Fibroblast of upper back skin (primary cell): ENCODE data around the gene FBXO21.
"Not testable (repeated sequence)": the region's sequence is repeated elsewhere in the genome, so short reads cannot be mapped to it uniquely, and the experiment has no call there.

ENCODE experiments used
- DNase-seq: peaks from one replicate; pipeline ENCODE4 v3.0.0-alpha.2; 2013

FBXO21 gene

GRCh38 chr12:117190210-117190781 is at the start of gene FBXO21:
FBXO21 (minus strand) TSS chr12:117190470; CDS start chr12:117190456, 14 bp downstream.
- peak; percentile 81 for DNase-seq

- peak; percentile 53 for DNase-seq
Observed at GRCh38 chr12:117236456-117237001, 46.3 kb upstream of the FBXO21 start.

DNA sequence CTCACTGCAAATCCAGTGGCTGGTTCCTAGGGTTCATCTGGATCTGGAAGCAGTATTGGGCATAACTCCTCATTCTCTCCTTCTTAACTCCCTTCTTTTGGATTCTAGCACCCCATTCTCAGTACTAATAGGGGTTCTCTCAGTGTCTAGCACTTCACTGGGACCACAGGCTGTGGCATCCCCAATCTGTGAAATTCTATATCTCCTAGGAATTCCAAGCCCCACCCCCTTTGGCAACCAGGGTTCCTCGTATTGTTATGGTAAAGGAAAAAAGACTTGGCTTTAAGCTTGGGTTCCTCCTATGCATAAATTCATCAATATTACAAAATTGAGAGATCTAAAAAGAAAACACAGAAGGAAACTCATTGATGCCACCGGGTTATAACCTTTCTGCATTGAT is 45.0 kb upstream of the FBXO21 start:
- DNase-seq, result no peak

DNA sequence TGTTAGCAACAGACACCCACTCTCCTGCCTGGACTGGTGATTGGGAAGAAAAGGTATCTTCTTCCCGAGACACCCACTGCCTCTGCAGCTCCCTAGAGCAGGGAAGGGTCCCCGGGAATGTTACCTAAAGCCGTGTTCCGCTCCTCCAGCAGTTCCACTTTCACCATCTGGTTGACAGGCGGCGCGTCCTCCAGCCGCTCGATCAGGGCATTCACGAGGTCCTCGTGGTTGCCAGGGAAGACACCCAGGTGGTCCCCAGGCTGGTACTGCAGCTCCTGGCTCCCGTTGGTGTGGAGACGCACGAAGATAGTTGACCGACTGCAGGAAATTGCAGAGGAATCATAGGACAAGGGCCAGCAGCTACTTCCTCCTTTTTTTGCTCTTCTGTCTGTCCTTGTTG is 44.2 kb upstream of the FBXO21 start:
- DNase-seq, result no peak

DNA sequence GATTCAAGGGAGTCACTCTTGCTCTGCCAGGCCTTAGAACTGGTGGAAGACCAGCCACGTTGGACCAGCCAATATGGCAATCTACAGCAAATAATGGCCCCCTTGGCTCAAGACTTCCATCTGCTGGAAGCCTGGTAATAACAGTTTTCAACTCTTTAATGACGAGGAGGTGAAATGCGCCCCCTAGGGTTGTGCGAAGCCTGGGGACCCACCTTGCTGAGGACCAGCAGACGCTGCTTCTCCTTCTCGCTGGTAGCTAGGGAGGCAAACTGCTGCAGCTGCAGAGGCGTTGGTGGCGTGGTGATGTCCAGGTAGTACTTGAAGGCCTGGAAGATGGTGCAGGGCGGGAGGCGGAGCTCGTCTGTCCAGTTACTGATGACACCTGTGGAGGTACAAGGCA is 41.5 kb upstream of the FBXO21 start:
- DNase-seq, result no peak

DNA sequence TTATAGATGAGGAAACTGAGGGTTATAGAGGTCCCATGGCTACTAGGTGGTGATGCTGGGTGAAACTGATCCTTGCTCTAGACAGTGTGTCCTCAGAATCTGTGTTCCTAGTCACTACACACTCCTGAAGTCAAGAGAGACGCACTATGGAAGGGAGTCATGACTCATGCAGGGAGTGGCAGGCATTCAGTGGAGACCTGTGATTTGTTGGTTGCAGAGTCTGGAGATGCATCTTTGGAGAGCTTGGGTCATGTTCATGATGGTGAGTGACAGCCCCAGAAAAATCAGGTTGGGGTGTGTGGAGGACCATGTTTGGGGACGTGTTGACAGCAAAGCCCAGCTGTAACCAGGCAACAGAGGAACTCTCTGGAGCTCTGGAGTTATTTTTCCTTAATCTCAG is 38.0 kb upstream of the FBXO21 start:
- DNase-seq, result no peak

GRCh38 chr12:117227000-117227653 is 36.9 kb upstream of the FBXO21 start:
- no peak for DNase-seq

DNA sequence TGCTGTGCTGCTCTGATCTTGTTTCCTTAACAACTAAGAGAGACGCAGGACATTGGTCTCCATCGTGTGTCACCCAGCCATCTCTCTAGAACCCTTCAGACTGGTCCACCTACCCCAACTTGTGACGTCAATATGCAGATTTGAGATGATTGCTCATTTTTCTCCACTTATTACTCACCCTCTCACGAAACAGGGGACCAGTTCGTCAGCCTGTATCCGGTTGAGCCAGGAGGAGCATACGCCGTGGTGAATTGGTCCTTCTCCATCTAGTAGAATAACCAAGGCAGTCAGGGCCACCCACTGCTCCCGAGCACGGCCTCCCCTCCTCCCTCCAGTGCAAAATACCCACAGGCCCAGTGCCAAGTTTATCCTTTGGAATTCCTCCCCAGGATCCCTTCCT is 36.2 kb upstream of the FBXO21 start:
- no peak for DNase-seq

DNA sequence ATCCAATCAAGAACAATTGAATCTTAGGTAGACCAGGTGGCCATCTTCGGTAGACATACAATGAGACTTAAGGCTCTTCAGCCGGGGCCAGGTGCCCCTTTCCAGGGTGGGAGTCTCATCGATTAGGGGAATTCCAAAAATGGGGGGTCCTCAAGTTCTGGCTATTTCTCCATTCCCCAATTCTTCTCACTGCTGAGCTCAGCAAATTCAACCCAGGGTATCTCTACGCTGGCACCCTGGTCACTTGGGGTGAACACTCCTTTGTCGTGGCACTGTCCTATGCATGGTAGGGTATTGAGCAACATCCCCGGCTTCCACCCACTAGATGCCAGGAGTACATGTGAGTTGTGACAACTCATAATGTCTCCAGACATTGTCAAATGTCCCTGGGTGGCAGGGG is 34.9 kb upstream of the FBXO21 start:
- DNase-seq, result no peak

DNA sequence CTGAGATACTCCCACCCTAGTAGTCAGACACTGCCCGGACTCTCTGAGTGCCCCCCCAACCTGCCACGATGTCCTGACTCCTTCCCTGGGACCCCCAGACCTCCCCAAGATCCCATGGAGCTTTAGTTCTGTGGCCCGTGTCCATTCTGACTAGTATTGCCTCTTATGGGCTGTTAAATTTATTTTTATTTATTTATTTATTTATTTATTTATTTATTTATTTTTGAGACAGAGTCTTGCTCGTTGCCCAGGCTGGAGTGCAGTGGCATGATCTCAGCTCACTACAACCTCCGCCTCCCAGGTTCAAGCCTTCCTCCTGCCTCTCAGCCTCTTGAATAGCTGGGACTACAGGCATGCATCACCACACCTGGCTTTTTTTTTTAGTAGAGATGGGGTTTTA is 30.7 kb upstream of the FBXO21 start:
- DNase-seq, result not testable (repeated sequence)

DNA sequence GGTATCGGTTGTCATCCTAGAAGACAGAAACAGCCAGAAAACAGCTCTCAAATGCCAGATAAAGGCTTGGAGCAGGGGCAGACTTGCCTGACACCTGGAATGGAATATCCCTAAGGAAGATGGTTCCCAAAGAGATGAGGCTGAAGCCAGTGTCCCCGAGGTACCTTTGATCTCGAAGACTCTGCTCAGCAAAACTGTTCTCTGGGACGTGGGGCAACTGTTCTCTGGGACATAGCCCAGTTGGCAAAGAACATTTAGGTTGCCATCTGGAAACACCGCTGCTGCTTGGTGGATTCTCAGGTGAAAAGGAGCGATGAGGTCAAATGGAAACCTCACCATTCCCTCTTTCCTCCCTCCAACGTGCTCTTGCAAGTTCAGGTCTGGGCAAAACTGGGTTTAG is 27.9 kb upstream of the FBXO21 start:
- no peak for DNase-seq

DNA sequence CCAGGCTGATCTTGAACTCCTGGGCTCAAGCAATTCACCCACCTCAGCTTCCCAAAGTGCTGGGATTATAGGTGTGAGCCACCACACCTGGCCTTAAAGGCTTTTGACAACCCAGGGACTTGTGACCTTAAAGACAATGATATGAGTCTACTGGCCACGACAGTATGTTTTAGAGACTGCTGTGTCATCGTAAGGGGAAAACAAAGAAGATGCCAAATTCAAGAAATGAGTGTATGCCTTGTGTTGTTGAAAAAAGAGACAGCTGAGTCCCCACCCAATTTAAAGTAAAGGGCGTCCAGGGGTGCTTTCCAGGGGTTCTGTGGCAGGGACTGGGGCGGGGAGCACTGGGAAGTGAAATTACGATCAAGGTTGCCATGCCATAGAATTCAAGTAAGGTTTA is 26.4 kb upstream of the FBXO21 start:
- DNase-seq, result no peak

GRCh38 chr12:117214797-117215196 is 24.5 kb upstream of the FBXO21 start:
- no peak for DNase-seq

GRCh38 chr12:117213295-117213808 is 23.1 kb upstream of the FBXO21 start:
- DNase-seq, result no peak

DNA sequence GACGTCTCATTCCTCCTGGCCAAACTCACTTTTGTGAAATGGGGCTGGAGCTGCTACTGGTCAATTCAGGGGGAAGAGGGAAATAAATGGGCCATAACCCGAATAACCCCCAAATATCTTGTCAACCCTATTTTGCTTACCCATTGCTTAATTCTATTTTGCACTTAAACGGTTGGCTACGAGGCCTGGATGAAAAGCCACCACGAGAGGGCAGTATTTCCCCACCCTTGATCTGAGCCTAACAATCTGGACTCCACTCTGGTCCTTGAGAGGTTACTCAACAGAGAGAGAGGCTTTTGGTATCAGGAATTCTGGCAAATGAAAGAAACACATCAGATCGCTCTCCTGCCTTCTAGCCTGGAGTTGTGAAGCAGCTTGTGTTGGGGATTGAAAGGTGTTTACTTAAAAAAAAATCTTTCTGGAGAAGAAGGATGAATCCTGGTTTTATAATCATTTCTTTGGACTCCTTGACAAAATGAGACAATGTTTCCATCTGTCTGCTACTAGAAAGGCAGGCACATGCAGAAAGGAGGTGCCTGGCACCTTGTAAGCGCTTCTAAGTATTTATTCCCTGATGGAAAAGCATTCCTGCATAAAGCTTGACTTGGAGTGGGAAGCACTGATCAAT is 22.4 kb upstream of the FBXO21 start:
- peak; percentile 70 for DNase-seq

DNA sequence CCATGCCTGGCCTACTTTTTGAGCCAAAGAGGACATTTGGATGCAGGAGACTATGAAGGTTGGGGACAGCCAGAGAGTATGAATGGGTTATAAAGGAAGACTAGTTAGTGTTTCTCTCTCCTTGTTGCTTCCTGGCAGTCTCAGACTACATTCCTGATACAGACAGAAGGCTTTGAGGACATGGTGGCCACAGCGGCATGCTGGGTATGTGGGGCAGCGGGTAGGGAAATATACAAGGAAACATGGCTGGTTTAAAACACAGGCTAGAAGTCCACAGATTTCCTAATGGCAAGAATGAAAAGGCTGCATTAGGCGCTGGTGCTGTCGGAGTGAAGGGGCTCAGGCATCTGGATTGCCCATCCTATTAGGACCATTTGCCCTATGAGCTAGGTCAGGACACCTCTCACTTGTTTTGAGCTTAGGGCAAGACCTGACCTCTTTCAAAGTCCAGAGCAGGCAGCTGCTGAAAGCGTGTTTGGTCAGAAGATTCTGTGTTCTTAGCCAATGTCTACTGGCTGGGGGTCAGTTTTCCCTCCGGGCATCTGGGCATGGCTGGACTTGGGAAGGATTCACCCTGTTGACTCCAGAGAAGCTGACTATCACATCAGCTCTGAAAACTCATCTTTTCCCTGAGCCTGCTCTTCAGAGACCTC is 20.1 kb upstream of the FBXO21 start:
- DNase-seq, result no peak

- no peak for DNase-seq
Observed at GRCh38 chr12:117209626-117210025, 19.4 kb upstream of the FBXO21 start.

GRCh38 chr12:117208811-117209455 is 18.7 kb upstream of the FBXO21 start:
- no peak for DNase-seq

DNA sequence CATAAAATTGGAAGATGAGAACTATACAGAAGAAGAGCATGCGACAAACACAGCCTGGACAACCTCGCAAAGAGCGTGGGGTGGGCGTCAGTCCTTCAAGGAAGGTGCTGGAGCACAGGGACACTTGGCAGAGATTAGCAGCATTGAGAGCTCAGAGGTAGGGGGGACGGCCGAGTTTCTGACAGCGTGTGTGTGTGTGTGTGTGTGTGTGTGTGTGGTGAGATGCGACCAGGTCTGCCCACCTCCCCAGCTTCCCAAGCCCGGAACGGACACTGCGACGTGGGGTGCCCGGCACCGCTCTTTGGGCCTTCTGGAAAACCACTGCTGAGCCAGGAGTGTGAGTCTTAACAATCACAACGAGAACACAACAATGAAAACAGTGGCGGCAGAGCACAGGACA is 17.9 kb upstream of the FBXO21 start:
- DNase-seq, result no peak

GRCh38 chr12:117207675-117208074 is 17.4 kb upstream of the FBXO21 start:
- DNase-seq, result no peak

- DNase-seq, result no peak
Observed at GRCh38 chr12:117202556-117202955, 12.3 kb upstream of the FBXO21 start.

- DNase-seq, result no peak
Observed at GRCh38 chr12:117202033-117202432, 11.8 kb upstream of the FBXO21 start.
